Bronchus fibroblast of lung (primary cell): Measurements from ENCODE around the gene C16orf86. TPM values are rescaled to one million over a fixed set of nuclear protein-coding genes. Genes with fewer than 3 reads are reported as not detected.

Experiments used
- total RNA-seq: library from RNA; depleted of rRNA; stranded (reverse); fragments of >200 nt; gene quantifications from 2 replicates; pipeline ENCODE4 v1.2.3, GENCODE V29; 2015

Gene C16orf86
- total RNA-seq = 3.5 and 4.9 TPM in 2 replicates

GRCh38 chr16:67666559-67667452 is at the start of gene C16orf86, which contains the start of gene ENKD1:
Gene C16orf86 (plus strand): TSS chr16:67666814. CDS start chr16:67666971, 157 bp downstream.
Gene ENKD1 (minus strand): TSS chr16:67666750. CDS start chr16:67666442, 308 bp downstream.

GRCh38 chr16:67659675-67660563 is 6.7 kb upstream of the C16orf86 start, which contains the start of gene ACD:
Gene ACD (minus strand): TSS chr16:67660260. CDS start chr16:67660220, 40 bp downstream.

GRCh38 chr16:67660564-67661028 is 6.0 kb upstream of the C16orf86 start, which contains the start of gene PARD6A:
Gene PARD6A (plus strand): TSS chr16:67660960. CDS start chr16:67661039, 79 bp downstream.

Other genes with a start within 250 kb of the C16orf86 start
- gene HSD11B2, start 235.7 kb upstream of the C16orf86 start, total RNA-seq = not detected in 2 replicates
- 106 and 112 TPM in 2 replicates for gene ATP6V0D1, start 185.7 kb upstream of the C16orf86 start, total RNA-seq
- not detected in 2 replicates for gene AGRP, start 183.3 kb upstream of the C16orf86 start, total RNA-seq
- gene RIPOR1, start 138.0 kb upstream of the C16orf86 start, total RNA-seq = 15.3 and 20.4 TPM in 2 replicates
- gene CTCF, start 104.3 kb upstream of the C16orf86 start, total RNA-seq = 19.9 and 20.5 TPM in 2 replicates
- gene CARMIL2, start 21.7 kb upstream of the C16orf86 start, total RNA-seq = 0.15 and 0.34 TPM in 2 replicates
- gene ACD, start 6.6 kb upstream of the C16orf86 start, total RNA-seq = 41.9 and 47.7 TPM in 2 replicates
- 1.8 and 3.0 TPM in 2 replicates for gene PARD6A, start 5.9 kb upstream of the C16orf86 start, total RNA-seq
- 16.5 and 17.7 TPM in 2 replicates for gene ENKD1, start 64 bp upstream of the C16orf86 start, total RNA-seq
- gene GFOD2, start 52.5 kb downstream of the C16orf86 start, total RNA-seq = 11.0 and 12.1 TPM in 2 replicates
- 4.0 and 4.4 TPM in 2 replicates for gene RANBP10, start 139.7 kb downstream of the C16orf86 start, total RNA-seq
- 0.17 and 1.2 TPM in 2 replicates for gene TSNAXIP1, start 140.1 kb downstream of the C16orf86 start, total RNA-seq
- gene THAP11, start 175.5 kb downstream of the C16orf86 start, total RNA-seq = 35.1 and 35.2 TPM in 2 replicates
- gene NUTF2, start 180.1 kb downstream of the C16orf86 start, total RNA-seq = 154 and 200 TPM in 2 replicates
- gene CENPT, start 180.9 kb downstream of the C16orf86 start, total RNA-seq = 38.0 and 38.8 TPM in 2 replicates
- gene EDC4, start 206.2 kb downstream of the C16orf86 start, total RNA-seq = 48.5 and 62.5 TPM in 2 replicates
- gene NRN1L, start 218.1 kb downstream of the C16orf86 start, total RNA-seq = 0.30 and 0.50 TPM in 2 replicates
- gene PSKH1, start 226.4 kb downstream of the C16orf86 start, total RNA-seq = 10.6 and 12.5 TPM in 2 replicates